ENCODE data around the gene NRF1. TPM values are rescaled to one million over a fixed set of nuclear protein-coding genes. Genes with fewer than 3 reads are reported as not detected.

NRF1 gene
- total RNA-seq, 1 experiment from 2014 or later = 13.6 TPM

- Histone ChIP-seq H3K4me1 (ENCODE audit: insufficient read depth, low read length) (0 out of 2 replicates have a peak, but pooled peaks cover 2% of the 10 kb centered on the region), H3K27me3 (ENCODE audit: low read length) (no peaks in the 10 kb centered on the region), H3K9me3 (ENCODE audit: low read length) (no peaks in the 10 kb centered on the region), H2AFZ (ENCODE audit: low read length) (no peak overlapping the region), H4K20me1 (ENCODE audit: low read length) (no peaks in the 10 kb centered on the region), H3K9ac (ENCODE audit: low read length) (no peak overlapping the region), H3K36me3 (ENCODE audit: low read depth, low read length) (no peaks in the 10 kb centered on the region; the same call in 1 of the 2 replicates), H3K4me3 (ENCODE audit: low read length) (no peak overlapping the region), H3K27ac (ENCODE audit: low read length) (no peak overlapping the region), H3K79me2 (ENCODE audit: low read length) (no peaks in the 10 kb centered on the region), H3K9me2 (replicated peaks; ENCODE audit: low read length) (no peaks in the 10 kb centered on the region), H3F3A (ENCODE audit: low read length, unreplicated experiment) (no peaks in the 10 kb centered on the region), H3K4me2 (ENCODE audit: low read length) (no peak overlapping the region)
- DNase-seq (no peak), ATAC-seq (no peak)
- CTCF ChIA-PET = no interaction called here
- TF ChIP-seq CTCF (conservative IDR thresholded peaks at IDR 0.05; ENCODE audit: low read depth, low read length) = no peak
- no peak for TF ChIP-seq EZH2 (IDR thresholded peaks at IDR 0.05; ENCODE audit: low read length, unreplicated experiment)
- TF ChIP-seq EZH2phosphoT487 (IDR thresholded peaks at IDR 0.05; ENCODE audit: borderline replicate concordance, low read length) = no peak
- BruUV-seq (replicated peaks) = no TSS peak
- POLR2A ChIA-PET (ENCODE audit: unreplicated experiment) = interaction anchor here (0.6 kb wide), 1 partner anchor 196 kb away, joined by 4 read pairs; no protein-coding TSS in a partner anchor
- intact Hi-C loops (cut with micrococcal nuclease) = no loop called here
These were observed 90.8 kb downstream of the NRF1 start for GRCh38 chr7:129702316-129702715.

GRCh38 chr7:129702761-129703338 lies 91.3 kb downstream of the NRF1 start:
- no peak overlapping the region for H3K4me2 ChIP-seq (ENCODE audit: low read length)
- DNase-seq (no peak), ATAC-seq (no peak)
- no TSS peak for BruUV-seq (replicated peaks)
- H3K9ac ChIP-seq (ENCODE audit: low read length) = no peak overlapping the region
- no peaks in the 10 kb centered on the region for H3K9me3 ChIP-seq (ENCODE audit: low read length)
- H3K4me3 ChIP-seq (ENCODE audit: low read length) = no peak overlapping the region
- peaks cover 6% of the 10 kb centered on the region for H3K4me1 ChIP-seq (ENCODE audit: insufficient read depth, low read length)
- no peaks in the 10 kb centered on the region for H3F3A ChIP-seq (ENCODE audit: low read length, unreplicated experiment)
- H3K9me2 ChIP-seq (replicated peaks; ENCODE audit: low read length) = no peaks in the 10 kb centered on the region
- H3K27me3 ChIP-seq (ENCODE audit: low read length) = no peaks in the 10 kb centered on the region
- H2AFZ ChIP-seq (ENCODE audit: low read length) = no peak overlapping the region
- H3K27ac ChIP-seq (ENCODE audit: low read length) = no peak overlapping the region
- CTCF ChIA-PET = no interaction called here
- POLR2A ChIA-PET (ENCODE audit: unreplicated experiment) = interaction anchor here (1.0 kb wide), 1 partner anchor 10 kb away, joined by 3 read pairs; no protein-coding TSS in a partner anchor
- intact Hi-C loops (cut with micrococcal nuclease) = no loop called here
- TF ChIP-seq EZH2 (IDR thresholded peaks at IDR 0.05; ENCODE audit: low read length, unreplicated experiment) (no peak), CTCF (conservative IDR thresholded peaks at IDR 0.05; ENCODE audit: low read depth, low read length) (no peak), EZH2phosphoT487 (IDR thresholded peaks at IDR 0.05; ENCODE audit: borderline replicate concordance, low read length) (no peak)
- no peaks in the 10 kb centered on the region for H4K20me1 ChIP-seq (ENCODE audit: low read length)
- no peaks in the 10 kb centered on the region; the same call in 1 of the 2 replicates for H3K36me3 ChIP-seq (ENCODE audit: low read depth, low read length)
- no peaks in the 10 kb centered on the region for H3K79me2 ChIP-seq (ENCODE audit: low read length)

GRCh38 chr7:129703751-129704150 lies 92.2 kb downstream of the NRF1 start:
- ChIA-PET POLR2A (ENCODE audit: unreplicated experiment) (interaction anchor here (1.0 kb wide), 1 partner anchor 11 kb away, joined by 3 read pairs; no protein-coding TSS in a partner anchor), CTCF (no interaction called here)
- Histone ChIP-seq H3K36me3 (ENCODE audit: low read depth, low read length) (no peaks in the 10 kb centered on the region; the same call in 1 of the 2 replicates), H3F3A (ENCODE audit: low read length, unreplicated experiment) (no peaks in the 10 kb centered on the region), H4K20me1 (ENCODE audit: low read length) (no peaks in the 10 kb centered on the region), H3K9me2 (replicated peaks; ENCODE audit: low read length) (no peaks in the 10 kb centered on the region), H3K9me3 (ENCODE audit: low read length) (no peaks in the 10 kb centered on the region), H3K4me3 (ENCODE audit: low read length) (no peak overlapping the region), H3K4me1 (ENCODE audit: insufficient read depth, low read length) (peaks cover 14% of the 10 kb centered on the region), H3K27me3 (ENCODE audit: low read length) (no peaks in the 10 kb centered on the region), H3K79me2 (ENCODE audit: low read length) (no peaks in the 10 kb centered on the region), H3K4me2 (ENCODE audit: low read length) (no peak overlapping the region), H3K27ac (ENCODE audit: low read length) (no peak overlapping the region), H2AFZ (ENCODE audit: low read length) (no peak overlapping the region), H3K9ac (ENCODE audit: low read length) (no peak overlapping the region)
- no peak for TF ChIP-seq CTCF (conservative IDR thresholded peaks at IDR 0.05; ENCODE audit: low read depth, low read length)
- TF ChIP-seq EZH2 (IDR thresholded peaks at IDR 0.05; ENCODE audit: low read length, unreplicated experiment) = no peak
- no peak for TF ChIP-seq EZH2phosphoT487 (IDR thresholded peaks at IDR 0.05; ENCODE audit: borderline replicate concordance, low read length)
- intact Hi-C loops (cut with micrococcal nuclease) = no loop called here
- ATAC-seq = no peak
- no TSS peak for BruUV-seq (replicated peaks)
- DNase-seq = no peak
